Activated CD4-positive, CD25-positive, alpha-beta regulatory T cell (primary cell): ENCODE results near the gene RAPGEF5.

Experiments
- DNase-seq, 4 experiments: peaks; one replicate each; lab custom pipeline; 2025; lab: John Stamatoyannopoulos, UW

RAPGEF5 gene

DNA sequence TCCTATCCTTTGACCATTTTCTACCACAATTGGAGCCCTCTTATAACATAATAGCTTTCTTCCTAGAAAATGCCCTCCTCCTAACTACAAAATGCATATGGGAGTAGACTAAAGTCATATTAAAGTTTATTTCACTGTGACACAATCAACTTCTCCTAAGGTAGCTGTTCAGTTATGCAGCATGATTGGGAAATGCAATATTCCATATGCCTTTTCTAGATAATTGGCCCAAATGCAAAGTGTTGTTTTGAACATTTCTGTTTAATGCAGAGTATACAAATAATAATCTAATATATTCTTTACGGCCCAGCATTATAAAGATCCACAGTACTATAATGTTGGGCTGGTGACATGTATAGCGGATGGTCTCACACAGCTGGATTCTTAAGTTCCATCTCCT is 205.1 kb downstream of the RAPGEF5 start:
- no peak for DNase-seq

- DNase-seq = no peak
Measured at GRCh38 chr7:22150221-22150620, 206.7 kb downstream of the RAPGEF5 start.

DNA sequence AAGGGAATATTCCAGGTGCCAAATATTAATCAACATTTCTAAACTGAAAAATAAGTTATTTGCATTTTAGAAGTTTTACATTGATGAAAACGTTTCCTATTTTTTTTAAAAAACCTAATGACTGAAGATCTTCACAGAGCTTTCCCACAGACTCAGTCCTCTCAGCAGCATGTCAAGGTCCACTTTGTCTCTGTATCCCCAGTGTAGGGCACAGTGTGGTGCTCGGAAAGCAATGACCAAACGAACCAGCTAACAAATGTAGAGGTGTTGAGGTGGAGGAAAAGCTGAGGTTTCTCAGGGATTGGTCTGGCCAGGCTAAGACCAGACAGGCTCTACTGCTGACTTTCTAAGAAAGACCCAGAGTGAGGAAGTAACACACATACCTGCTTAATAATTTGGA is 209.1 kb downstream of the RAPGEF5 start:
- DNase-seq = no peak

DNA sequence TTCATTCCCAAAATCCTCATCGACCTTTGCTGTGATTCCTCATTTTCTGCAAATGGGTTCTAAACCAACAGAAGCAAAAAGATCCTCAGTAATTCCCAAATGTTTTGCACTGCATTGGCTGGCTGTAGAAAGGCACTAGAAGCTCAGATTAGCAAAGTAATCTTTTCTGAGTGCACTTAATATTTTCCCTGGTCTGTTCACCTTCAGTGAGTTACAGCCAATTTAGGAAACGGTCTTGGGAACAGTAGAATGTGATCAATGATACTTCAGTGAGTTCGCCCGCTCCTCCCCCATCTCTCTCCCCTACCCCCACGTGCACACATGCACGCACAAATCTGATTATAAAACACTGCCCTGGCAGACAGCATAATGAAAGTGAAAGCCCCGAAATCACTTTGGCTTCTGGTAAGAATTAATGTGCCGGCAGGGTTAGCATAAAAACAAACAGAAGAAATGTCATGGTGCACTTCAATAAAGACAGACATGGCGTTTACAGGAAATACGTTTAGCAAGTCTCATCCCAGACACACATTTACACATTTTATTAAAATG is 209.9 kb downstream of the RAPGEF5 start:
- DNase-seq = no peak

DNA sequence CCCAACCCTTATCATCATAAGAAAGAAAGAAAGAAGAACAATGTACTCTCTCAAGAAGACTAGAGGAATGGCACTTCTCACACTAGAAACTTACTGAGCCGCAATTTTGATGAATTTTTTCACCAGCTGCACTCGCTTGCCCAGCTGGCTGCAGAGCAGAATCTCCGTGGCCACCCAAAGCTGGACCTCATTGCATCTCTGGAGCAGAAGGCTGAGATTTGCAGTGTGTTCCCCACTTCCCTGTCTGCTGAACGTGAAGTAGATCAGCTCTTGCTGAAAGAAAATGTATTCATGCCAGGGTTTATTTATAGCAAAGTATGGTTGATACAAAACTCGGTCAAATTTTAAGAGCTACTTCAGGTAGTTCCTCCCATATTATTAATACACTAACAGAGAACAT is 212.0 kb downstream of the RAPGEF5 start:
- DNase-seq = no peak

DNA sequence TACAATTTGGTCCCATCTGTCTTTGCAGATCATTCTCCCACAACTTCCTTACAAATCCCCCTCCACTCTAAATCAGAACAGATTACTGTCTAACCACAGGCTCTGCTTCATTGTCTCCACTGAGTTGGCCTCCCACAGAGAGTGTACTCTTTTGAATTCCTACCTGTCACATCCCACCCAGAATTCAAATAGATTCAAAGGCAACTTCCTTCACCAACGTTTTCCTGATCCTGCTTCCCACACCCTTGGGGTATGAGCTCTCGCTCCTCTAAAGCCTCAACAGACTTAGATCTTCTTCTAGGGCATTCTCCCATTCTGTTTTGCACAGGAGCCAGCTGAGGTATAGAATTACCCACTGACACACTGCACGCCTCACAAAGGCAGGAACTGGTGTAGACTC is 213.5 kb downstream of the RAPGEF5 start:
- no peak for DNase-seq

GRCh38 chr7:22142572-22142971 is 214.4 kb downstream of the RAPGEF5 start:
- DNase-seq = no peak

GRCh38 chr7:22141355-22141754 is 215.6 kb downstream of the RAPGEF5 start:
- no peak for DNase-seq

DNA sequence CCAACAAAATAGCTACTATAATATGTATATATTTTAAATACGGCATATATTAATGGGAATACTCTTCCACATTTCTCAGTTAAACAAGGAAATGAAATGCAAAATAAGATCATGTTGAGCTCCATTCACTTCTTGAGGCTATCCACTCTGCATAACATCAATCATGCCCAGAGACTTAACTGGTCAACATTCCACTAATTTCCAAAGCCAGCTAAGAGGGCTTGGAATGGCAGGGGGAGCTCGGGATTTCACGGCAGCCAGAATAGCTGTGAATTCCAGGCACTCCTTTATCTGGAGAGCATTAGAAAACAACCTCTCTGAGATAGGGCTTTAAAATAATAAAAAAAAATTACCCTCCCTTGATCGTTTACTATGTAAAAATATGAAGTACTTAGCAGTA is 216.4 kb downstream of the RAPGEF5 start:
- DNase-seq = no peak

DNA sequence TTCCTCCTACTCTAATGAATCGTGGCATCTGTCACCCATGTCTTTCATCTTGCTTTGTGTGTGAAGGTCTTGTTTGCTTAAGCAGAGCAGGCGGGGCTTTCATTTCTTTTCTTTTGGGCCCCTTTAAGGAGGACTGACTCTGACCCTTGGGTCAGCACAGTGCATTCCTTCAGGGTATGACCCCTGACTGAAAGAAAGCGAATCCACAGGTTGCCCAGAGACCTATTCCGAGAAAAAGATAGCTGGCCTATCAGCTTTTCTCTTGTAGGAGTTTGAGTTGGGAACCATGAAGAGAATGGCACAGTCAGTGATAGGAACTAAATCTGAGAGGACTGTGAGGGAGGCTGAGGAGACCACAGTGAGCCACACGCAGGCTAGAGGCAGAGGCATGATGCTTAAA is 218.1 kb downstream of the RAPGEF5 start:
- DNase-seq = no peak

DNA sequence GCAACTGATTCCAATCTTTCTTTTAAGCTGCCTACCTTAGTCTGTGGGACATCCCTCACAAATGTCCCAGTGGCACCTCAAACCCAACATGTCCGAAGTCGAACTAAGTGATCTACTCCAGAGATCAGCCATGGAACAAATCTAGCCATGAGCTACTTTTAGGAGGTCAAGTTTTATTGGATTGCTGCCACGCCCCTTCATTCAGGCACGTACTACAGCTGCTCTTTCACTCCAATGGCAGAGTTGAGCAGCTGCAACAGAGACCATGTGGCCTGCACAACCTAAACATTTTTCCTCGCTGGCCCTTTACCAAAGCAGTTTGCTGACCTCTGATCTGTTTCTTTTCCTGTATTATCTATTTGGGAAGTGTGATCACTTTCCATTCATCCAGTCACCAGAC is 218.8 kb downstream of the RAPGEF5 start:
- no peak for DNase-seq

DNA sequence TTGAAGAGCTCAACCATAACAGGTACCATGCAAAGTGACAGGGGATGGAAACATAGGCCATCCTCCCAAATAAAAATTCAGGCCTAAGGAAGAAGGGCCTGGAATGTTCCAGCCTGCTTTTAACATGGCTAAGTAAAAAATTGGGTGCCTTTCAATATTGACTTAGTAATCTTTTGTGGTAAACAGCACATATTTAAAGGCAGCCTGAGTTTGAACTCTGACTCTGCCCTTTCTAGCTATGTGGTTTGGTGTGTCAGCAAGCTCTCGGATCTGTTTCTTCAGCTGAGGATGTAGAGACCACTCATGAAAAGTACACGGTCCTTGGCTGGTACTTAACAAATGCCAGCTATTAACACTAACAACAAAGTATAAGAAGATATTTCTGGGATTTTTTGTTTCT is 219.5 kb downstream of the RAPGEF5 start:
- no peak for DNase-seq

DNA sequence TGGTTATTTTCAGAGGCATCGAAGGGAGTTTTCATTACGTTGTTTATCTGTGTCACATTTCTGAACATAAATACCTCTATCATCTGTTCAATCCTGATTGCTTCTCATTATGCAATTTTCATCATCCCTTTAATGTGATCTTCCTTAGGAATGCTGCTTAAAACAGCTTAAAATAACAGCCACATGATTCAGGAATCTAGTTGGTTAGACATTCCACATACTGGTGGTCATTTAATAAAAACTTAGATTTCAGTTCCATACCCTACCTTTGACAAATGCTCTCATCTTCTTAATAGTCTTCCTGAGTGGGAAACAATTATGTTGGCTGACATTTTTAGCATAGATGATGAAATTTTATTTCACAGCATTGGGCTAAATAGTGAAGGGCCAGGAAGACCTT is 219.9 kb downstream of the RAPGEF5 start:
- DNase-seq = no peak

- DNase-seq = no peak
Measured at GRCh38 chr7:22129819-22130580, 227.0 kb downstream of the RAPGEF5 start.

- no peak for DNase-seq
Measured at GRCh38 chr7:22129166-22129565, 227.8 kb downstream of the RAPGEF5 start.

GRCh38 chr7:22128528-22128920 is 228.4 kb downstream of the RAPGEF5 start:
- DNase-seq = no peak

DNA sequence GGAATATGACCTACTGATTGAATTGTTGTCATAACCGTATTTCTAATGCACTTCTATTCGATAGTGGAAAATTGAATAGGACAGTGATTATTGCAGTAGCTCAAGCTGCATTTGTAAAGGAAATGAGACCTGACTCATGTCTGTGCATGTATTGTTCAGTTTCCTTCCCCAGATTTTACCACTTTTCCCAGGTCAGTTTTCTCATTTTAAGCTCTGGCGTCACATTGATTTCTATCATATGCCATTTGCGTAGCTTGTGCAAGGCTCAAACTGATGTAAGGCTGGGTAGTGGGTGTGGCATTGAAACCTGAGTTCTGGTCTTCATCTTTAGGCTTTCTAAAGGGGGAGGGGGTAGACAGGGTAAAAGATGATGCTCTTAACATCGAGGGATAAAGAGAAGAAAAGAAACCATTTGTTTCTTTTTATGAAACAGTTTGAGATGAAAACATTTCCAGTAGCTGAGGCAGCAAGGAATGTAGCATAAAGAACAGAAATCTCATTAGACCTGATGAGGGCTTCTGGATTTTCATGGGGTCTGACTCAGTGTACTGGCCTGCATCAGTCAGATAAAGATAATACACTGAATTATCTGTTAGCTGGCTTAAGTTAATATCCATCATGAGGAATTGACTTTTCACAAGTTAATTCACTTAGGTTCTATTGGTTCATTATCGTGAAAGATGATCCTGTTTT is 229.0 kb downstream of the RAPGEF5 start:
- no peak for DNase-seq

DNA sequence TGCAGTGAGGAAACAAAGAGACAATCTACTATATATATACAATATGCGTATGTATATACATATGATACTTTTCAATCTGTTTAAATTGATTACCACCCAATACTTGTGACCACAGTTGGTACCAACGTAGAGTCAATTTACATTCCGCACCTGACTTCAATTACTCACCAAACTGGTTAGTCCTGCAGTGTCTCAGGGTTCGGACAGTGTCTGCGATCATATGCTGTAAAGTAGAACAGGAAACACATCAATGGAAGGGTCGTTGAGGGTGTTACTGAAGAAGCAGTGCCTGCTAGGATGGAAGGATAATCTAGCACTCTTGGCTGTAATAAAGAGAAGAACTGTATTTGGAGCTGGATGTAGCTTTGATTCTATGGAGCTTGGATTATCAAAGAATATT is 231.5 kb downstream of the RAPGEF5 start:
- DNase-seq = no peak

GRCh38 chr7:22124941-22125340 is 232.0 kb downstream of the RAPGEF5 start:
- DNase-seq = no peak

DNA sequence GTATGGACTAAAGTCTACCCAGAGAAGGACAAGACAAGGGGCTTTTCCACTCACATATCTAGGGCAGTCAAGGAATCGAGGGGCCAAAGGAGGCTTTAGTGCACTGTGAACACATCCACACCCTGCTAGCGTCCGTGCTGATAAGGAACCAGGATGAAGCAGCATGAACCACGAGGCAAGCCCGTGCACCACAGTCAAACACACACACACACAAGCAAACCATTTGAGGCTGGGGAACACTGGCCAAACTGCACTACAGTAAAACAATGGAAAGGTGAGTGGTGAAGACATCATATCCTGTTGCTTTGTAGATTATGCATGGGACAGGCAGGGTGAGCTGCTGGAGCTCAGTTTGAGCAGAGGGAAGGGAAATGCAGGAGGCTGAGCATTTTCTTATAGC is 233.8 kb downstream of the RAPGEF5 start:
- DNase-seq = no peak

DNA sequence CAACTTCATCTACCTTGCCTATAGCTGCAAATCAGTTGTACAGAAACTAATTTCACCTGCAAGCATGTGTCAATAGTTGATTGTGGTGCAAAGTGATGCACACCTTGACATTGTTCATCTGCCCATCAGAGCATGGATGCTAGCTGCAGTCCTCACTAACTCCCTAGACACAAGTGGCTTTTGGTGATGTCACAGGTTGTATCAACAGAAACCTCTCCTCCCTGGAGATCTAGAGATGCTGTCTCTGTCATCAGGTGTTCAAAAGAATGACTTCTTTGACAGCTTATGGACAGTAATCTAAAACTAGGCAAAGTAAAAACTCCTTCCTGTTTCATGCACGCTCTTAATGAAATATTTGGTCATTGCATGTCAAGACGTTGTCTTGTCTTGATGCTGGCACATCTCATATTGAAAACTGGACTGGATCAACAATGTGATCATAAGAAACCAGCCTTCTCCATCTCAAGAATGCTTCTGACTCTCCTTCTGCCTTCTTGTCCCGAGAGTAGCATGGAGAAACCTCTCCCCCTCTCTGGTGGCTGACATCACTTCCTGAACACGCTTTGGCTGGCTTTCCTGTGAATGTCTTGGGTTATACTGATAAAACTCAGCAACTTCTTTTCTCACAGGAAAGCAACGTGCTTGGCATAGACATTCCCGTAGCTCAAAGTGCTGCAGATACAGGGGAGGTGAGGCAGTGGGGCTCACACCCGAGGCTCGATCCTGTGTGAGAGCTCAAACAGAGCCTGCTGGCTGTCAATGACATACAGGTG is 235.1 kb downstream of the RAPGEF5 start:
- no peak for DNase-seq

DNA sequence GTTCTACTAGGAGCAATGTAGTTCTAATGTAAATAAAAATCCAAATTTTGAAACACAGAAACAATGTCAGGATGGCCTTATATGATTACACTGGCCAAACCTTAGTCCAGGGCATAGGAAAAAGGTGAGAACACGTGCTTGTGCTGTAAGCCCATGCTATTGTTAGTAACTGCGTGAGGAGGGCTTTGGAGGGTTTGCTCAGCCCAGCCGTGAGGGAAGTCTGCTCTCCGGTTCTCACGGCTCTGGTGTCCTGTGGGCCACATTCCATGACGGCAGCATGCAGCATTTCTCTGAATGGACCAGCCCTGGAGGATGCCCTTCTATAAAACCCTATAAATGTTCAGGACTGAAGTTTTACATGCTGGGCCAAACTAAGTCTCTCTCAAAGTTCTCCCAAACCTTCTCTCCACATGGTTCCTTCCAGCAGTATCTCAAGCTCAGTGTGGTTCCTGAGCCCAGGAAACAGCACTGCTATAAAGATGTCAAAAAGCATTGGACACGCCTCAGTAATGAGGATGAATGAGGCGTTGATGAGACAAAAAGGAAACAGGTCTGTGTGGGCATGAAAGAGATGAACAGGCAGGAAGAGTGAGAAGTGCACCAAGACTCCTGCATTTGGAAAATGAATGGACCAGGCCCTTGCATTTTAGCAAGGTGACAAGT is 236.4 kb downstream of the RAPGEF5 start:
- DNase-seq = no peak
